Measurements from ENCODE around the gene BIRC5.
"Not testable (repeated sequence)": the region's sequence is repeated elsewhere in the genome, so short reads cannot be mapped to it uniquely, and the experiment has no call there.

BIRC5 gene

GRCh38 chr17:78214016-78214705, at the start of gene BIRC5:
BIRC5 (plus strand) TSS chr17:78214253; CDS start chr17:78214317, 64 bp downstream.
- DNase-seq (ENCODE audit: low spot score), result peak; percentile 83

DNA sequence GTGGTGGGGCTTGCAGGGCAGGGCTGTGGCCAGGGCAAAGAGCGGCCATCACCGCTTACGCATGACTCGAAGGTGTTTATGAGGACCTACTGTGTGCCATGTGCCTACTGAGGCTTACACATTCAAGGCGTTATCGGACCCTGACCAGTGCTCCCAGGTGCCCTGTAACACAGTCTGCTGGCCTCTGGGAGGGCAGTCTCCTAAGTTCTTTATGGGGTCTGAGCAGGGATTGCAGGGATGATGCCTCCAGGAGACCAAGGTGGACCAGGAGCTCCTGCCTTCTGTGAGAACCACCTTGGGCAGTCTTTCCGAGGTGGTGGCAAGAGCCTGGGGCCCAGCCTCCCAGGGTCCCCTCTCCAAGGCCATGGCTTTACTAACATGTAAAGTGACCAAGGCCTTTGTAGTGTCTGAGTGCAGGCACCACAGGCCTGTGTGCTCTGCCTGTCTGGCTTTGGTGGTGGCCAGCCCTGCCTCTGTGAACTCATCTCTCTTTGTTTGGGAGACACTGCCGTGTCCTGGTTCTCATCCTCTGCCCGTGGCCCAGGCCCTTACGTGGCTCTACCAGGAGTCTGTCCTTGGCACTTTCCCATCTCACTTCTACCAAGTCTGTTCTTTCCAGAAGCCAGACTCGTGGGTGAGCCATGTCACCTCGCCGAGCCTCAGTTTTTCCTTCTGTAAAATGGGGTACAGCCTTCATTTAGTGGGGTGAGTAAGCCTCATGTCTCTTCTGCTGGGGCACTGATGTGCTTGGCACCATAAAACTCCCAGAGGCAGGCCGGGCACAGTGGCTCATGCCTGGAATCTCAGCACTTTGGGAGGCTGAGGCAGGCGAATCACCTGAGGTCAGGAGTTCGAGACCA, 49.1 kb upstream of the BIRC5 start:
- no peak for DNase-seq (ENCODE audit: low spot score)

DNA sequence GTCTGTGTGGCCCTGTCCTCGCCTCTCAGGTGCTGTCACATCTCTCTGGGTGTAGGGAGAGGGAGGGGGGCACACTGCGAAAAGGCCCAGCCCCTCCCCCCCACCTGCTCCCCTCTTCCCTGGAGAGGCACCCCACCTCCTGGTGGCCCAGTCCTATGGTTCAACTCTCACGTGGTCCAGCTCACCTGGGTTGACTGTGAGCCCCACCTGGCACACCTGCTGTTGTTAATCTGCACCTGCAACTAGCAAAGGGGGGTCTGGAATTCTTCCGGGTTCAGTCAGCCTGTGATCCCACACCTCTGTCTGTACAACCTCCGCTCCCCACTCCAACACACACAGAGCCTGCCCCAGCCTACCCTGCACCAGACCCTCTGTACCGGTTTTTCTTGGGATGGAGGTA, 47.6 kb upstream of the BIRC5 start:
- no peak for DNase-seq (ENCODE audit: low spot score)

DNA sequence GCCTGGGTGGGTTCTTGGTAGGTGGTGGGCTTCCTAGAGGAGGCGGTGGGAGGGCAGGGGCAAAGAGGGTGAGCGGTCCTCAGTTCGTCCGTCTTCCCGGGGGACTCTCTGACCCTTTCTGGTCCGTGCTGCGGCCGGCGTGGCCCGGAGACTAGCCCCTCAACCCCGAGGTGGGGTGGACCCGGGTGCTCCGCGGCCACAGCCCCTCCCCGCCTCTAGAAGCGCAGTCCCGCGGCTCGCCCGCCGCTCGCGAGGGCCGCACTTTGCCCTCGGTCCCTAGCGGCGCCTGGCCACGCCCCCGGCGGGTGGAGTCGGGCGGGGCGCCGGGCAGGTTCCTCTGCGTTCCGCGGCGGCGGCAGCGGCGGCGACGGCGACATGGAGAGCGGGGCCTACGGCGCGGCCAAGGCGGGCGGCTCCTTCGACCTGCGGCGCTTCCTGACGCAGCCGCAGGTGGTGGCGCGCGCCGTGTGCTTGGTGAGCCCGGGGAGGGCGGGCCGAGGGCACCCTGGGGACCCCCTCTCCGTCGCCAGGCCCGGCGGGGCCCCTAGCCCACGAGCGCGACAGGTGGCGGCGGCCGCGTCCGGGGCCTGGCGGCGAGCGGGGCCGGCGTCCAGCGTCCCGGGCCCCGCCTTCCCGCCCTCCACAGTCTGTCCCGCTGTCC, 45.7 kb upstream of the BIRC5 start, which contains the start of gene SYNGR2:
TSS of gene SYNGR2 (plus strand) at position 340 of the 661 bp plus-strand sequence. CDS start at position 376, 36 bp downstream.
- DNase-seq (ENCODE audit: low spot score), result peak; percentile 70

- DNase-seq (ENCODE audit: low spot score), result peak; percentile 78
Observed at GRCh38 chr17:78168903-78169793, 44.9 kb upstream of the BIRC5 start.

- no peak for DNase-seq (ENCODE audit: low spot score)
Observed at GRCh38 chr17:78170692-78171590, 43.1 kb upstream of the BIRC5 start.

GRCh38 chr17:78171591-78172248, 42.3 kb upstream of the BIRC5 start:
- not testable (repeated sequence) for DNase-seq (ENCODE audit: low spot score)

DNA sequence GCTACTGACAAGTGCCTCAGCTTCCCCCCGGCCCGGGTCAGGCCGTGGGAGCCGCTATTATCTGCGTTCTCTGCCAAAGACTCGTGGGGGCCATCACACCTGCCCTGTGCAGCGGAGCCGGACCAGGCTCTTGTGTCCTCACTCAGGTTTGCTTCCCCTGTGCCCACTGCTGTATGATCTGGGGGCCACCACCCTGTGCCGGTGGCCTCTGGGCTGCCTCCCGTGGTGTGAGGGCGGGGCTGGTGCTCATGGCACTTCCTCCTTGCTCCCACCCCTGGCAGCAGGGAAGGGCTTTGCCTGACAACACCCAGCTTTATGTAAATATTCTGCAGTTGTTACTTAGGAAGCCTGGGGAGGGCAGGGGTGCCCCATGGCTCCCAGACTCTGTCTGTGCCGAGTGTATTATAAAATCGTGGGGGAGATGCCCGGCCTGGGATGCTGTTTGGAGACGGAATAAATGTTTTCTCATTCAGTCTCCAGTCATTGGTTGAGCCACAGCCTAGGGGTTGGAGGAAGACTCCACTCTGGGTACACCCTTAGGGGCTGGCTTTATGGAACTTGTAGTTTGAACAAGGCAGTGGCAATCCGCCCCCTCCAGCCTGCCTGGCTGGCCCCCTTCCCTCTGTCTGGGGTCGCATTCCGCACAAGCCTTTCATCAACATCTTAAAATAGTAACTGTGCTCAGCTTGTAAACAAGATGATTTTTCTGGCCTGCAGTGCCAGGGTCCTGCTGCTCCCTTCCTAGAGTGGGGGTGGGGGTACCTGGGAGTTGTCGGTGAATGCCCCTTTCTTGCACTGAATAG, 41.6 kb upstream of the BIRC5 start:
- DNase-seq (ENCODE audit: low spot score), result no peak

GRCh38 chr17:78173097-78173715, 40.8 kb upstream of the BIRC5 start:
- no peak for DNase-seq (ENCODE audit: low spot score)

DNA sequence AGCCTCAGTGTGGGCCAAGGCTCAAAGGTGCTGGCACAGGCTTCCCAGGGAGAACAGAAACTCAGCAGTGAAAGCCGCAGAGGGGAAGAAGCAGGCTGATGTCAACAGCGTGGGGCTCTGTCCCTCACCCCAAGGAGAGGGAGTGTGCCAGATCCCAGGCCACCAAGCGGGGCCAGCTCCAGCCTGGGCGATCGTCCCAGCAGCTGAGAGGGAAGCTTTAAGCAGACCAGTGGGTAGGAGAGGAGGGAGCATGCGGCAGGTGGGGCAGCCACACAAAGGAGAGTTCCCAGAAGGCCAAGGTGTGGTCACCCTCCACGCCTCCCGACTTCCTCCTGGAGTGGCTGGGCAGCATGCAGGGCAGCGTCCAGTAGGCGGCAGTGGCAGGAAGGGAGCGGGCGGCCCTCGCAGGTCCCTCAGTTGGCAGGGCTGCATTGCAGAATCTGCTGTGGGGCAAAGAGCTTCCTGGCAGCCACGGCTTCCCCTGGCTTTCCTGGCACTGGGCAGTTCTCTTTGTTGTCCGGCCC, 39.6 kb upstream of the BIRC5 start:
- peak; percentile 91 for DNase-seq (ENCODE audit: low spot score)

- no peak for DNase-seq (ENCODE audit: low spot score)
Observed at GRCh38 chr17:78174870-78175642, 39.0 kb upstream of the BIRC5 start.

DNA sequence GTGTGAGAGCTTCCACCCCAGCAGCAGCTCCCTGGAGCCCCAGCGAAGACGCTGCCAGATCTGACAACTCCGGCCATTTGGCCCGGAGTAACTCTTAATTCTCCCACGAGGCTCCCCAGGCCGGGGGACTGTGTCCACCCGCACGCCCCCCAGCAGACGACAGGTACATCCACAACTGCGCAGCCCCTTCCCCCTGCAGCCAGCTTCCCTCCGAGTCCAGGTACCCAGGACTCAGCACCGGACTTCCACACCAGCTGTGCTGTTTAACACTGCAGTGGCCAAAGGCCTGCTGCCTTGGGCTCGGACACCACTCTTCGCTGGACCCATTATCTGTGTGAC, 38.4 kb upstream of the BIRC5 start:
- no peak for DNase-seq (ENCODE audit: low spot score)

- DNase-seq (ENCODE audit: low spot score), result no peak
Observed at GRCh38 chr17:78176548-78177025, 37.5 kb upstream of the BIRC5 start.

- DNase-seq (ENCODE audit: low spot score), result no peak
Observed at GRCh38 chr17:78179372-78179771, 34.7 kb upstream of the BIRC5 start.

- DNase-seq (ENCODE audit: low spot score), result no peak
Observed at GRCh38 chr17:78180083-78180482, 34.0 kb upstream of the BIRC5 start.

DNA sequence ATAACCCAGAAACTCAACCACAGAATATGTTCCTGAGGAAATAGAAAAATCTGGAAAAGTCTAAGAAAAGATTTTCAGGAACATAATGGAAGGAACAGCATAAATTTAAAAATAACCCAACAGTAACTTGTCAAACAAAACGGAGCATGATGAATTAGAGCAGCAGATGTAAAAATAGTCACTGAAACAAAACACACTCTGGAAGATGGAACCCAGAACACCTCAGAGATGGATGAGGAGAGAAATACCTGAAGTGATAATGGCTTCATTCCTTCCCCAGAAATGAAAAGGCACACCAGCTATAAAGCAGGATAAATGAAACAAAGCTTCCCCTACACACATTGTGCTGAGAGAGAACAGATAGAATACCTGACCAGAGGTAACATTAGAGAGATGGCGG, 33.5 kb upstream of the BIRC5 start:
- DNase-seq (ENCODE audit: low spot score), result no peak

- DNase-seq (ENCODE audit: low spot score), result no peak
Observed at GRCh38 chr17:78182504-78182903, 31.5 kb upstream of the BIRC5 start.

DNA sequence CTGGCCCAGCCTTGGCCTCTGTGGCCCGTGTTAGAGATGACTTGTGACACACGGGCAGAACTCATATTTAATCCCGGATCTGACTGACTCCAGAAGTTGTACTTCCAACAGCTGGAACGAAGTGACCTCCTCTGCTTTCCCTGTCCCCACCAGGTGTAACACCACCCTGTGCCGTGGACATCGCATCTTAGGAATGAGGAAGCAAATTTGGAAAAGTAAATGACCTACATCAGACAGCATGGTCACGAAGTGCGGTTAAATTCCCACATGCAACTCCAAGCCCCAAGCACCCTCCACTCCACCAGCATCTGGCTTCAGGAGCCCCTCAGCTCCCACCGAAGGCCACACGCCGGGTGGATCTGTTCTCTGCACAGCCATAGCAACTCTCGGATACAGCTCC, 30.1 kb upstream of the BIRC5 start:
- DNase-seq (ENCODE audit: low spot score), result no peak
